Calu3 (cell line): ENCODE data around the gene NEUROG3. TPM values are rescaled to one million over a fixed set of nuclear protein-coding genes. Genes with fewer than 3 reads are reported as not detected.

ENCODE experiments used
- BruUV-seq: library from RNA; stranded (reverse); fragments of 400-500 nt; replicated peaks from 2 replicates; lab custom pipeline; 2021; lab: Mats Ljungman, UMichigan
- CTCF ChIA-PET: fragments of 300-600 bp; sonication (Branson Sonifier 250); formaldehyde crosslinking; loops from one replicate; lab custom pipeline; 2022; ENCODE audit warnings: antibody characterized with exemption; lab: Charles Lee
- DNase-seq: peaks from one replicate; pipeline ENCODE4 v3.0.0; 2022
- H3K27ac Mint-ChIP-seq: one replicate; pipeline ENCODE4 v1.8.0; 2022; ENCODE audit warnings: mixed read lengths; ENCODE audit not compliant: unreplicated experiment
- H3K27me3 Mint-ChIP-seq: one replicate; pipeline ENCODE4 v1.8.0; 2022; ENCODE audit warnings: mixed read lengths; ENCODE audit not compliant: unreplicated experiment
- H3K36me3 Mint-ChIP-seq: one replicate; pipeline ENCODE4 v1.8.0; 2022; ENCODE audit warnings: mild to moderate bottlenecking, moderate library complexity, mixed read lengths; ENCODE audit not compliant: insufficient read depth, unreplicated experiment
- H3K4me1 Mint-ChIP-seq: one replicate; pipeline ENCODE4 v1.8.0; 2022; ENCODE audit warnings: mild to moderate bottlenecking, low read depth, mixed read lengths; ENCODE audit not compliant: unreplicated experiment
- H3K4me3 Mint-ChIP-seq: one replicate; pipeline ENCODE4 v1.8.0; 2022; ENCODE audit warnings: mild to moderate bottlenecking, low read depth, moderate library complexity, mixed read lengths; ENCODE audit not compliant: unreplicated experiment
- H3K9me3 Mint-ChIP-seq: one replicate; pipeline ENCODE4 v1.8.0; 2022; ENCODE audit warnings: low read depth, mixed read lengths; ENCODE audit not compliant: unreplicated experiment
- CTCF ChIP-seq: fragments of 200-600 bp; IDR thresholded peaks from one replicate; pipeline ENCODE4 v1.8.0; 2022; ENCODE audit warnings: antibody characterized with exemption; ENCODE audit not compliant: unreplicated experiment
- intact Hi-C: fragments of 100-400 bp; cut with micrococcal nuclease; formaldehyde crosslinking; loops from one replicate; pipeline ENCODE4 v1.10.0; 2022; ENCODE audit not compliant: unreplicated experiment
- total RNA-seq: library from RNA; stranded (reverse); gene quantifications from 2 replicates; pipeline ENCODE4 v1.2.3, GENCODE V29; 2022

Gene NEUROG3
- total RNA-seq, 1 experiment from 2014 or later: not detected

GRCh38 chr10:69554611-69555010, 18.6 kb downstream of the NEUROG3 start:
- BruUV-seq: no TSS peak
- H3K9me3 Mint-ChIP-seq: peaks cover 7% of the 10 kb centered on the region
- no peak overlapping the region for H3K27ac Mint-ChIP-seq
- CTCF ChIA-PET: no interaction called here
- DNase-seq: no peak
- no peaks in the 10 kb centered on the region for H3K4me1 Mint-ChIP-seq
- no peak for TF ChIP-seq CTCF
- intact Hi-C loops: no loop called here
- no peak overlapping the region for H3K4me3 Mint-ChIP-seq
- H3K27me3 Mint-ChIP-seq: peaks cover 99% of the 10 kb centered on the region
- H3K36me3 Mint-ChIP-seq: no peaks in the 10 kb centered on the region

- TF ChIP-seq CTCF: no peak
- Mint-ChIP-seq H3K27ac (no peak overlapping the region), H3K9me3 (peaks cover 10% of the 10 kb centered on the region), H3K36me3 (no peaks in the 10 kb centered on the region), H3K4me3 (no peak overlapping the region), H3K4me1 (no peaks in the 10 kb centered on the region), H3K27me3 (peaks cover 99% of the 10 kb centered on the region)
- CTCF ChIA-PET: no interaction called here
- DNase-seq: no peak
- no TSS peak for BruUV-seq
- intact Hi-C loops: no loop called here
Measured at GRCh38 chr10:69553328-69553727, 19.9 kb downstream of the NEUROG3 start.

- no peak for DNase-seq
- CTCF ChIA-PET: interaction anchor here (0.7 kb wide), 1 partner anchor 135 kb away, joined by 3 read pairs; the partner anchor contains the start of gene TACR2
Measured at GRCh38 chr10:69552268-69552667, 21.0 kb downstream of the NEUROG3 start.

GRCh38 chr10:69549959-69550358, 23.3 kb downstream of the NEUROG3 start:
- CTCF ChIA-PET: no interaction called here
- peaks cover 86% of the 10 kb centered on the region for H3K27me3 Mint-ChIP-seq
- no peak for DNase-seq

More at GRCh38 chr10:69552268-69552667, 21.0 kb downstream of the NEUROG3 start:
- no TSS peak for BruUV-seq
- intact Hi-C loops: no loop called here
- H3K27ac Mint-ChIP-seq: no peak overlapping the region
- TF ChIP-seq CTCF: no peak
- H3K36me3 Mint-ChIP-seq: no peaks in the 10 kb centered on the region
- no peak overlapping the region for H3K4me3 Mint-ChIP-seq
- H3K4me1 Mint-ChIP-seq: no peaks in the 10 kb centered on the region
- peaks cover 100% of the 10 kb centered on the region for H3K27me3 Mint-ChIP-seq
- H3K9me3 Mint-ChIP-seq: peaks cover 14% of the 10 kb centered on the region

More at GRCh38 chr10:69549959-69550358, 23.3 kb downstream of the NEUROG3 start:
- Mint-ChIP-seq H3K36me3 (no peaks in the 10 kb centered on the region), H3K4me3 (no peak overlapping the region), H3K4me1 (no peaks in the 10 kb centered on the region), H3K27ac (no peak overlapping the region), H3K9me3 (peaks cover 16% of the 10 kb centered on the region)
- TF ChIP-seq CTCF: no peak
- intact Hi-C loops: no loop called here
- BruUV-seq: no TSS peak
